GM12878 (cell line): ENCODE measurements around the gene CD164L2. TPM values are rescaled to one million over a fixed set of nuclear protein-coding genes. Genes with fewer than 3 reads are reported as not detected.

Source experiments
- BACH1 ChIP-seq: fragments of 450-650 bp; IDR thresholded peaks from 2 replicates; pipeline ENCODE4 v1.6.1; 2017; ENCODE audit warnings: mild to moderate bottlenecking, borderline replicate concordance
- BMI1 ChIP-seq: fragments of 450-650 bp; IDR thresholded peaks from 2 replicates; pipeline ENCODE4 v1.6.1; 2016; ENCODE audit warnings: mild to moderate bottlenecking, moderate library complexity, borderline replicate concordance
- CBFB ChIP-seq: IDR thresholded peaks from 2 replicates; pipeline ENCODE4 v1.6.1; 2016; ENCODE audit warnings: antibody characterized with exemption, low read depth
- CTCF ChIP-seq, 3 experiments: IDR thresholded peaks in 2 of 3; conservative IDR thresholded peaks in 1 of 3; 2 replicates each; pipeline ENCODE4 v1.5.1; 2011; ENCODE audit warnings: low read depth in 3 of 3, low read length in 3 of 3, mild to moderate bottlenecking in 3 of 3, control low read depth in 2 of 3, moderate library complexity in 2 of 3, inconsistent platforms in 1 of 3, mixed read lengths in 1 of 3; ENCODE audit not compliant: control insufficient read depth in 2 of 3, insufficient read depth in 1 of 3; ENCODE audit errors: extremely low read depth in 1 of 3
- EED ChIP-seq: sonication (generic); IDR thresholded peaks from 2 replicates; pipeline ENCODE4 v1.6.1; 2016; ENCODE audit warnings: antibody characterized with exemption, low read depth
- FOXK2 ChIP-seq: fragments of 450-650 bp; IDR thresholded peaks from 2 replicates; pipeline ENCODE4 v1.6.1; 2017; ENCODE audit warnings: mild to moderate bottlenecking, moderate library complexity
- GABPA ChIP-seq: IDR thresholded peaks from 2 replicates; pipeline ENCODE4 v1.6.1; 2014; ENCODE audit warnings: antibody characterized with exemption, low read depth, mild to moderate bottlenecking, inconsistent platforms
- HDGF ChIP-seq: fragments of 450-650 bp; IDR thresholded peaks from 2 replicates; pipeline ENCODE4 v1.6.1; 2016; ENCODE audit warnings: antibody characterized with exemption
- LARP7 ChIP-seq: fragments of 450-650 bp; IDR thresholded peaks from 2 replicates; pipeline ENCODE4 v1.6.1; 2017; ENCODE audit warnings: mild to moderate bottlenecking
- MEF2A ChIP-seq: IDR thresholded peaks from 2 replicates; pipeline ENCODE4 v1.6.1; 2011; ENCODE audit warnings: low read depth, mild to moderate bottlenecking, low read length, moderate library complexity; ENCODE audit not compliant: insufficient read depth
- NFYA ChIP-seq: IDR thresholded peaks from 2 replicates; pipeline ENCODE4 v1.6.1; 2011; ENCODE audit warnings: low read depth, mild to moderate bottlenecking, low read length, improper control_type of control experiment, borderline replicate concordance
- POLR2A ChIP-seq: IDR thresholded peaks from 2 replicates; pipeline ENCODE4 v1.6.1; 2011; ENCODE audit warnings: low read depth, mild to moderate bottlenecking, low read length
- POLR2AphosphoS5 ChIP-seq: IDR thresholded peaks from 2 replicates; pipeline ENCODE4 v1.6.1; 2011; ENCODE audit warnings: mild to moderate bottlenecking, low read length, inconsistent platforms
- SP1 ChIP-seq: IDR thresholded peaks from one replicate; pipeline ENCODE4 v1.6.1; 2011; ENCODE audit warnings: low read depth, low read length
- USF1 ChIP-seq: IDR thresholded peaks from 2 replicates; pipeline ENCODE4 v1.6.1; 2011; ENCODE audit warnings: borderline replicate concordance, low read depth, mild to moderate bottlenecking, moderate library complexity, mixed read lengths, low read length; ENCODE audit not compliant: insufficient read depth; ENCODE audit errors: extremely low read length
- YY1 ChIP-seq: IDR thresholded peaks from 2 replicates; pipeline ENCODE4 v1.6.1; 2011; ENCODE audit warnings: low read depth, mild to moderate bottlenecking, low read length
- ZNF207 ChIP-seq: fragments of 450-650 bp; IDR thresholded peaks from 2 replicates; pipeline ENCODE4 v1.6.1; 2014; ENCODE audit warnings: antibody characterized with exemption, mild to moderate bottlenecking, borderline replicate concordance
- ZNF24 ChIP-seq: fragments of 450-650 bp; IDR thresholded peaks from 2 replicates; pipeline ENCODE4 v1.6.1; 2017; ENCODE audit warnings: antibody characterized with exemption, mild to moderate bottlenecking
- polyA plus RNA-seq, 11 experiments: library from polyadenylated mRNA; depleted of rRNA in 4 of 11; unstranded in 6 of 11; stranded (reverse) in 5 of 11; fragments of >200 nt; fragmentation: Nextera tagmentation in 4 of 11; fragmentation: Illumina TruSeq in 1 of 11; extraction: Ambion mirVana in 4 of 11; extraction: Trizol in 1 of 11; gene quantifications; 1 replicate in 1 of 11; 2 replicates in 10 of 11; pipeline versions ENCODE4 v1.2.1 to v1.2.3, GENCODE V29; 2011 to 2016; ENCODE audit warnings: inconsistent platforms in 2 of 11, missing spikeins in 2 of 11, low read depth in 1 of 11
- total RNA-seq, 4 experiments: library from RNA; depleted of rRNA in 3 of 4; stranded (reverse); fragments of >200 nt in 3 of 4; fragmentation: Illumina TruSeq in 1 of 4; extraction: Trizol in 1 of 4; gene quantifications; 2 replicates each; pipeline versions ENCODE4 v1.2.1 to v1.2.3, GENCODE V29; 2013 to 2021
- TF ChIP-seq, protein P1 (sequence below): fragments of 150-350 bp; IDR thresholded peaks from 2 replicates; pipeline ENCODE4 v1.6.1; 2016; ENCODE audit warnings: low read depth, low read length

The CD164L2 gene
- total and polyA plus RNA-seq, 10 of the 15 experiments (the other 5 are each of a cell fraction or from before 2014, with no cell fraction given) = not detected

- peak; percentile 47 to 61 (median 52) for TF ChIP-seq CTCF (IDR thresholded peaks at IDR 0.05 in 2 of 3, conservative IDR thresholded peaks at IDR 0.05 in 1 of 3; ENCODE audit: control insufficient read depth in 2 of 3, extremely low read depth in 1 of 3, insufficient read depth in 1 of 3, low read depth in 3 of 3, low read length in 3 of 3)
- no peak for TF ChIP-seq GABPA
- no peak for TF ChIP-seq FOXK2
- TF ChIP-seq HDGF = 0 out of 2 replicates have a peak, but pooled peaks have one; percentile 53
- no peak for TF ChIP-seq NFYA
- TF ChIP-seq YY1 = no peak
- no peak for TF ChIP-seq USF1
- 0 out of 2 replicates have a peak, but pooled peaks have one; percentile 26 for TF ChIP-seq BACH1
- TF ChIP-seq ZNF24 = no peak
- TF ChIP-seq POLR2AphosphoS5 = no peak
- TF ChIP-seq ZNF207 = 0 out of 2 replicates have a peak, but pooled peaks have one; percentile 39
- no peak for TF ChIP-seq SP1
- TF ChIP-seq, protein P1, sequence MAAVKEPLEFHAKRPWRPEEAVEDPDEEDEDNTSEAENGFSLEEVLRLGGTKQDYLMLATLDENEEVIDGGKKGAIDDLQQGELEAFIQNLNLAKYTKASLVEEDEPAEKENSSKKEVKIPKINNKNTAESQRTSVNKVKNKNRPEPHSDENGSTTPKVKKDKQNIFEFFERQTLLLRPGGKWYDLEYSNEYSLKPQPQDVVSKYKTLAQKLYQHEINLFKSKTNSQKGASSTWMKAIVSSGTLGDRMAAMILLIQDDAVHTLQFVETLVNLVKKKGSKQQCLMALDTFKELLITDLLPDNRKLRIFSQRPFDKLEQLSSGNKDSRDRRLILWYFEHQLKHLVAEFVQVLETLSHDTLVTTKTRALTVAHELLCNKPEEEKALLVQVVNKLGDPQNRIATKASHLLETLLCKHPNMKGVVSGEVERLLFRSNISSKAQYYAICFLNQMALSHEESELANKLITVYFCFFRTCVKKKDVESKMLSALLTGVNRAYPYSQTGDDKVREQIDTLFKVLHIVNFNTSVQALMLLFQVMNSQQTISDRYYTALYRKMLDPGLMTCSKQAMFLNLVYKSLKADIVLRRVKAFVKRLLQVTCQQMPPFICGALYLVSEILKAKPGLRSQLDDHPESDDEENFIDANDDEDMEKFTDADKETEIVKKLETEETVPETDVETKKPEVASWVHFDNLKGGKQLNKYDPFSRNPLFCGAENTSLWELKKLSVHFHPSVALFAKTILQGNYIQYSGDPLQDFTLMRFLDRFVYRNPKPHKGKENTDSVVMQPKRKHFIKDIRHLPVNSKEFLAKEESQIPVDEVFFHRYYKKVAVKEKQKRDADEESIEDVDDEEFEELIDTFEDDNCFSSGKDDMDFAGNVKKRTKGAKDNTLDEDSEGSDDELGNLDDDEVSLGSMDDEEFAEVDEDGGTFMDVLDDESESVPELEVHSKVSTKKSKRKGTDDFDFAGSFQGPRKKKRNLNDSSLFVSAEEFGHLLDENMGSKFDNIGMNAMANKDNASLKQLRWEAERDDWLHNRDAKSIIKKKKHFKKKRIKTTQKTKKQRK = no peak
- TF ChIP-seq MEF2A = no peak
- no peak for TF ChIP-seq CBFB
- no peak for TF ChIP-seq POLR2A
- TF ChIP-seq EED = no peak
- peak; percentile 75; the same call in 1 of the 2 replicates for TF ChIP-seq LARP7
- TF ChIP-seq BMI1 = no peak
Measured at GRCh38 chr1:27392096-27392777, 9.1 kb upstream of the CD164L2 start, which contains the start of gene GPR3 (continued).
